GM12878 (cell line): ENCODE data around the gene FKBP9. TPM values are rescaled to one million over a fixed set of nuclear protein-coding genes. Genes with fewer than 3 reads are reported as not detected.

Experiments
- ATAC-seq: fragments of 200-7000 bp; cut with Tn5 transposase; 3 replicates; pipeline ENCODE4 v1.9.1; 2020; ENCODE audit warnings: mild to moderate bottlenecking, moderate library complexity
- BruUV-seq: library from RNA; stranded (reverse); fragments of 400-500 nt; replicated peaks from 2 replicates; lab custom pipeline; 2021; lab: Mats Ljungman, UMichigan
- CTCF ChIA-PET: fragments of 300-600 bp; sonication (Branson Sonifier 250); formaldehyde crosslinking; extraction: SDS; loops from one replicate; lab custom pipeline; 2021; ENCODE audit warnings: inconsistent platforms; lab: Yijun Ruan, JAX
- POLR2A ChIA-PET: fragments of 350-600 bp; formaldehyde crosslinking; extraction: SDS; loops from one replicate; lab custom pipeline; 2021; ENCODE audit warnings: inconsistent platforms; lab: Charles Lee
- RAD21 ChIA-PET: fragments of 300-600 bp; sonication (Branson Sonifier 250); formaldehyde crosslinking; loops from one replicate; lab custom pipeline; 2023; ENCODE audit warnings: antibody characterized with exemption; ENCODE audit not compliant: unreplicated experiment; lab: Charles Lee
- SMC1A ChIA-PET: fragments of 300-600 bp; sonication (Branson Sonifier 250); formaldehyde crosslinking; loops from one replicate; lab custom pipeline; 2023; ENCODE audit not compliant: unreplicated experiment, uncharacterized antibody; lab: Charles Lee
- DNase-seq: peaks from one replicate; pipeline ENCODE4 v3.0.0-alpha.2; 2011; ENCODE audit warnings: low read depth, low spot score
- FAIRE-seq: peaks from 3 replicates; lab custom pipeline; 2011; peaks lifted over from hg19 to GRCh38; lab: Jason Lieb, UNC
- H2AFZ ChIP-seq: 2 replicates; pipeline ENCODE4 v1.6.0; 2011; ENCODE audit warnings: low read depth, low read length, control low read depth; ENCODE audit not compliant: control insufficient read depth
- H3K27ac ChIP-seq: 2 replicates; pipeline ENCODE4 v1.5.1; 2011; ENCODE audit warnings: control low read depth; ENCODE audit not compliant: control insufficient read depth, insufficient read depth
- H3K27me3 ChIP-seq, 2 experiments: replicated peaks in 1 of 2; 2 replicates each; pipeline versions ENCODE4 v1.6.0 to v1.6.1; 2011; ENCODE audit warnings: low read length in 1 of 2; ENCODE audit not compliant: control insufficient read depth in 2 of 2, insufficient read depth in 2 of 2
- H3K36me3 ChIP-seq, 2 experiments: 2 replicates each; pipeline ENCODE4 v1.5.1; 2011; ENCODE audit warnings: low read length in 1 of 2; ENCODE audit not compliant: control insufficient read depth in 2 of 2, insufficient read depth in 2 of 2
- H3K4me1 ChIP-seq: 2 replicates; pipeline ENCODE4 v1.6.1; 2011; ENCODE audit warnings: mild to moderate bottlenecking, low read length, moderate library complexity, mixed read lengths; ENCODE audit not compliant: control insufficient read depth, insufficient read depth
- H3K4me2 ChIP-seq: 2 replicates; pipeline ENCODE4 v1.6.0; 2011; ENCODE audit warnings: control low read depth; ENCODE audit not compliant: control insufficient read depth, insufficient read depth
- H3K4me3 ChIP-seq: fragments of 200-600 bp; sonication (generic); 2 replicates; pipeline ENCODE4 v1.5.1; 2016
- H3K79me2 ChIP-seq: 2 replicates; pipeline ENCODE4 v1.6.0; 2011; ENCODE audit warnings: low read length; ENCODE audit not compliant: control insufficient read depth, insufficient read depth
- H3K9ac ChIP-seq: 2 replicates; pipeline ENCODE4 v1.8.0; 2011; ENCODE audit warnings: low read length, control low read depth, mixed read lengths; ENCODE audit not compliant: control insufficient read depth, insufficient read depth
- H3K9me3 ChIP-seq: replicated peaks from 3 replicates; pipeline ENCODE4 v1.5.1; 2011; ENCODE audit warnings: mild to moderate bottlenecking, low read length; ENCODE audit not compliant: control insufficient read depth, insufficient read depth
- H4K20me1 ChIP-seq: 2 replicates; pipeline ENCODE4 v1.6.0; 2011; ENCODE audit not compliant: control insufficient read depth, insufficient read depth
- CBFB ChIP-seq: IDR thresholded peaks from 2 replicates; pipeline ENCODE4 v1.6.1; 2016; ENCODE audit warnings: antibody characterized with exemption, low read depth
- DPF2 ChIP-seq: fragments of 450-650 bp; IDR thresholded peaks from 2 replicates; pipeline ENCODE4 v1.6.1; 2017; ENCODE audit warnings: mild to moderate bottlenecking
- EGR1 ChIP-seq, 2 experiments: IDR thresholded peaks; 1 replicate in 1 of 2; 2 replicates in 1 of 2; pipeline ENCODE4 v1.6.1; 2011 to 2012; ENCODE audit warnings: low read depth in 2 of 2, low read length in 2 of 2, borderline replicate concordance in 1 of 2, mild to moderate bottlenecking in 1 of 2, moderate library complexity in 1 of 2
- FOXK2 ChIP-seq: fragments of 450-650 bp; IDR thresholded peaks from 2 replicates; pipeline ENCODE4 v1.6.1; 2017; ENCODE audit warnings: mild to moderate bottlenecking, moderate library complexity
- NR2C2 ChIP-seq: IDR thresholded peaks from 2 replicates; pipeline ENCODE4 v1.6.1; 2011; ENCODE audit warnings: borderline replicate concordance, low read depth; ENCODE audit not compliant: control insufficient read depth, insufficient read length
- PAX5 ChIP-seq: IDR thresholded peaks from 2 replicates; pipeline ENCODE4 v1.6.1; 2011; ENCODE audit warnings: low read depth, low read length, borderline replicate concordance
- PML ChIP-seq: IDR thresholded peaks from 2 replicates; pipeline ENCODE4 v1.6.1; 2012; ENCODE audit warnings: low read length, inconsistent platforms
- POLR2AphosphoS2 ChIP-seq: IDR thresholded peaks from 2 replicates; pipeline ENCODE4 v1.6.1; 2011; ENCODE audit warnings: low read depth, mild to moderate bottlenecking, low read length, improper control_type of control experiment, moderate library complexity
- RAD21 ChIP-seq: IDR thresholded peaks from 2 replicates; pipeline ENCODE4 v1.6.1; 2011; ENCODE audit warnings: mild to moderate bottlenecking, low read depth, low read length, moderate library complexity; ENCODE audit not compliant: insufficient read depth
- RB1 ChIP-seq: fragments of 450-650 bp; formaldehyde crosslinking; IDR thresholded peaks from 2 replicates; pipeline ENCODE4 v1.6.1; 2017; ENCODE audit warnings: mild to moderate bottlenecking, borderline replicate concordance
- SMAD5 ChIP-seq: IDR thresholded peaks from 2 replicates; pipeline ENCODE4 v1.6.1; 2016; ENCODE audit warnings: antibody characterized with exemption, low read depth
- SPI1 ChIP-seq: IDR thresholded peaks from 2 replicates; pipeline ENCODE4 v1.6.1; 2011; ENCODE audit warnings: low read depth, mild to moderate bottlenecking, low read length, moderate library complexity, borderline replicate concordance; ENCODE audit not compliant: insufficient read depth
- SREBF2 ChIP-seq: IDR thresholded peaks from 2 replicates; pipeline ENCODE4 v1.6.1; 2012; ENCODE audit warnings: mild to moderate bottlenecking, low read length
- SRF ChIP-seq, 2 experiments: IDR thresholded peaks; 2 replicates each; pipeline ENCODE4 v1.6.1; 2011; ENCODE audit warnings: low read depth in 2 of 2, low read length in 2 of 2, mild to moderate bottlenecking in 1 of 2, moderate library complexity in 1 of 2
- STAT3 ChIP-seq: IDR thresholded peaks from 2 replicates; pipeline ENCODE4 v1.6.1; 2011; ENCODE audit warnings: low read depth, low read length, improper control_type of control experiment
- SUZ12 ChIP-seq: fragments of 200-600 bp; sonication (generic); IDR thresholded peaks from one replicate; pipeline ENCODE4 v1.6.1; 2018; ENCODE audit warnings: antibody characterized with exemption, mild to moderate bottlenecking; ENCODE audit not compliant: unreplicated experiment
- WGBS: methylation state at CpG from one replicate; pipeline ENCODE4 v1.1.6; 2016; ENCODE audit warnings: low lambda C conversion rate; ENCODE audit not compliant: insufficient replicate concordance, insufficient coverage; ENCODE audit errors: missing lambda C conversion rate; 5-methylcytosine and 5-hydroxymethylcytosine counted together
- in situ Hi-C: fragments of 300-500 bp; cut with MboI; formaldehyde crosslinking; loops from 9 replicates; pipeline ENCODE4 v1.14.3; 2018; ENCODE audit warnings: mixed read lengths
- intact Hi-C: fragments of 100-400 bp; cut with micrococcal nuclease; formaldehyde crosslinking; loops from one replicate; pipeline ENCODE4 v1.14.2; 2022; ENCODE audit not compliant: unreplicated experiment
- polyA plus RNA-seq, 11 experiments: library from polyadenylated mRNA; depleted of rRNA in 4 of 11; unstranded in 6 of 11; stranded (reverse) in 5 of 11; fragments of >200 nt; fragmentation: Nextera tagmentation in 4 of 11; fragmentation: Illumina TruSeq in 1 of 11; extraction: Ambion mirVana in 4 of 11; extraction: Trizol in 1 of 11; gene quantifications; 1 replicate in 1 of 11; 2 replicates in 10 of 11; pipeline versions ENCODE4 v1.2.1 to v1.2.3, GENCODE V29; 2011 to 2016; ENCODE audit warnings: inconsistent platforms in 2 of 11, missing spikeins in 2 of 11, low read depth in 1 of 11
- total RNA-seq, 4 experiments: library from RNA; depleted of rRNA in 3 of 4; stranded (reverse); fragments of >200 nt in 3 of 4; fragmentation: Illumina TruSeq in 1 of 4; extraction: Trizol in 1 of 4; gene quantifications; 2 replicates each; pipeline versions ENCODE4 v1.2.1 to v1.2.3, GENCODE V29; 2013 to 2021
- TF ChIP-seq, protein P1 (sequence below): fragments of 150-350 bp; IDR thresholded peaks from 2 replicates; pipeline ENCODE4 v1.6.1; 2016; ENCODE audit warnings: low read depth, low read length
- TF ChIP-seq, protein P2 (sequence below): IDR thresholded peaks from 2 replicates; pipeline ENCODE4 v1.6.1; 2011; ENCODE audit warnings: borderline replicate concordance, low read depth, mild to moderate bottlenecking, moderate library complexity, low read length; ENCODE audit not compliant: insufficient read depth, poor library complexity, severe bottlenecking
- TF ChIP-seq, protein P3 (sequence below): IDR thresholded peaks from 2 replicates; pipeline ENCODE4 v1.6.1; 2012; ENCODE audit warnings: low read depth, low read length, improper control_type of control experiment

Gene FKBP9
- total and polyA plus RNA-seq, 10 of the 15 experiments (the other 5 are each of a cell fraction or from before 2014, with no cell fraction given) = 0.04 to 6.6 (median 2.6) TPM

DNA sequence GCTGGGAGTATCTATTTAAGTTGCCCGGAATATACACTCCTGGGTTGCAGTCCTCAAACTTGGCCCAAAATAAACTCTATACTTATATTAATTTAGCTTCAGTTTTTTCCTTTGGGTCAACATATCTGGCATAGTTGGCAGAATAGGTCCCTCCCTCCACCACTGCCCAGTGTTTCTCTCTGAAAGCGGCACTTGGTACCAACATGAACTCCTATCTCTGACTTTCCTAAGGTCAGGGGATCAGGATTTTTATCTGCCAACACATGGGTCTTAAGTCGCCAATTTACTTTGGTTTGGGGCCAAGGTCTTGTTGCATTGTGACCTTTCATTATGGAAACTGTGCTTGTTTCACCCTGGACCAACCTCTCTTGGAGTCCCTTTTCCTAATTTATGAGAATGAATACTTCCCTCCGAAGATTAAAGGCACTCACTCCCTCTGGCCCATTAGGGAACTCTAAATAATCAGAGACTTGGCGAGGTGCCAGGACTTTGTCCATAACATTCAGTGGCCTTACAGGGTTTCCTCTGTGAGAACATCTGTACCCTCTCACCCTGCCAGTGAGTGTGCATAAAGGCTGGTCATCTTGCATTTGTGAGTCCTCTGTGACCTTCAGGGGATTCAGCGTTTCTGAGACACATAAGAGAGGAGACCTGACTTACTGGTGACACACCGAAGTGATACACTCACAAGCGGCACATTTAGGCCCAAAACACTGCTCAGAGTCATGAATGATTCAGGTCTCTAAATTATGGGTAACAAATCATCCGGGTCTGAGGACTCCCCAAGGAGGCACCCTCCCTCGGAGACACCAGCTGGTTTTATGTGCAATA, 19.7 kb upstream of the FKBP9 start:
- ChIA-PET CTCF (interaction anchor here (1.8 kb wide), 1 partner anchor 91 kb away, joined by 6 read pairs; no protein-coding TSS in a partner anchor), RAD21 (no interaction called here), SMC1A (interaction anchor here (1.0 to 1.5 kb wide), 3 partner anchors 91 to 248 kb away, joined by 3 to 4 read pairs (median 3); no protein-coding TSS in a partner anchor), POLR2A (no interaction called here)
- H3K4me3 ChIP-seq = no peak overlapping the region
- intact Hi-C loops = no loop called here
- no peaks in the 10 kb centered on the region; the same call in 1 of the 2 replicates for H3K79me2 ChIP-seq
- WGBS = 91% methylated on average over 10 of the region's 10 CpGs
- TF ChIP-seq SPI1 = no peak
- no peak for TF ChIP-seq RB1
- TF ChIP-seq EGR1 (IDR thresholded peaks at IDR 0.05; ENCODE audit: borderline replicate concordance in 1 of 2, low read depth in 2 of 2, low read length in 2 of 2) = no peak
- no peak for TF ChIP-seq POLR2AphosphoS2
- no peak for TF ChIP-seq CBFB
- no peak for TF ChIP-seq SREBF2
- TF ChIP-seq SMAD5 = no peak
- TF ChIP-seq STAT3 = no peak
- TF ChIP-seq, protein P1, sequence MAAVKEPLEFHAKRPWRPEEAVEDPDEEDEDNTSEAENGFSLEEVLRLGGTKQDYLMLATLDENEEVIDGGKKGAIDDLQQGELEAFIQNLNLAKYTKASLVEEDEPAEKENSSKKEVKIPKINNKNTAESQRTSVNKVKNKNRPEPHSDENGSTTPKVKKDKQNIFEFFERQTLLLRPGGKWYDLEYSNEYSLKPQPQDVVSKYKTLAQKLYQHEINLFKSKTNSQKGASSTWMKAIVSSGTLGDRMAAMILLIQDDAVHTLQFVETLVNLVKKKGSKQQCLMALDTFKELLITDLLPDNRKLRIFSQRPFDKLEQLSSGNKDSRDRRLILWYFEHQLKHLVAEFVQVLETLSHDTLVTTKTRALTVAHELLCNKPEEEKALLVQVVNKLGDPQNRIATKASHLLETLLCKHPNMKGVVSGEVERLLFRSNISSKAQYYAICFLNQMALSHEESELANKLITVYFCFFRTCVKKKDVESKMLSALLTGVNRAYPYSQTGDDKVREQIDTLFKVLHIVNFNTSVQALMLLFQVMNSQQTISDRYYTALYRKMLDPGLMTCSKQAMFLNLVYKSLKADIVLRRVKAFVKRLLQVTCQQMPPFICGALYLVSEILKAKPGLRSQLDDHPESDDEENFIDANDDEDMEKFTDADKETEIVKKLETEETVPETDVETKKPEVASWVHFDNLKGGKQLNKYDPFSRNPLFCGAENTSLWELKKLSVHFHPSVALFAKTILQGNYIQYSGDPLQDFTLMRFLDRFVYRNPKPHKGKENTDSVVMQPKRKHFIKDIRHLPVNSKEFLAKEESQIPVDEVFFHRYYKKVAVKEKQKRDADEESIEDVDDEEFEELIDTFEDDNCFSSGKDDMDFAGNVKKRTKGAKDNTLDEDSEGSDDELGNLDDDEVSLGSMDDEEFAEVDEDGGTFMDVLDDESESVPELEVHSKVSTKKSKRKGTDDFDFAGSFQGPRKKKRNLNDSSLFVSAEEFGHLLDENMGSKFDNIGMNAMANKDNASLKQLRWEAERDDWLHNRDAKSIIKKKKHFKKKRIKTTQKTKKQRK = no peak
- no peak for TF ChIP-seq RAD21
- TF ChIP-seq, protein P2, sequence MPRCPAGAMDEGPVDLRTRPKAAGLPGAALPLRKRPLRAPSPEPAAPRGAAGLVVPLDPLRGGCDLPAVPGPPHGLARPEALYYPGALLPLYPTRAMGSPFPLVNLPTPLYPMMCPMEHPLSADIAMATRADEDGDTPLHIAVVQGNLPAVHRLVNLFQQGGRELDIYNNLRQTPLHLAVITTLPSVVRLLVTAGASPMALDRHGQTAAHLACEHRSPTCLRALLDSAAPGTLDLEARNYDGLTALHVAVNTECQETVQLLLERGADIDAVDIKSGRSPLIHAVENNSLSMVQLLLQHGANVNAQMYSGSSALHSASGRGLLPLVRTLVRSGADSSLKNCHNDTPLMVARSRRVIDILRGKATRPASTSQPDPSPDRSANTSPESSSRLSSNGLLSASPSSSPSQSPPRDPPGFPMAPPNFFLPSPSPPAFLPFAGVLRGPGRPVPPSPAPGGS = no peak
- no peak for TF ChIP-seq PML
- no peak for TF ChIP-seq FOXK2
- no peak for TF ChIP-seq NR2C2
- TF ChIP-seq SRF (IDR thresholded peaks at IDR 0.05; ENCODE audit: low read depth in 2 of 2, low read length in 2 of 2) = no peak
- TF ChIP-seq PAX5 = no peak
- no peak for TF ChIP-seq SUZ12
- TF ChIP-seq, protein P3, sequence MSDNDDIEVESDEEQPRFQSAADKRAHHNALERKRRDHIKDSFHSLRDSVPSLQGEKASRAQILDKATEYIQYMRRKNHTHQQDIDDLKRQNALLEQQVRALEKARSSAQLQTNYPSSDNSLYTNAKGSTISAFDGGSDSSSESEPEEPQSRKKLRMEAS = no peak
- TF ChIP-seq DPF2 = no peak
- no peak overlapping the region for H3K4me2 ChIP-seq
- FAIRE-seq = no peak
- H3K9ac ChIP-seq = no peak overlapping the region
- in situ Hi-C loops = no loop called here
- BruUV-seq = no TSS peak
- H3K27me3 ChIP-seq = no peaks in the 10 kb centered on the region; a peak in 1 of 4 replicates
- no peak for DNase-seq
- H3K36me3 ChIP-seq = no peaks in the 10 kb centered on the region
- H3K4me1 ChIP-seq = no peaks in the 10 kb centered on the region; the same call in 1 of the 2 replicates
- H3K27ac ChIP-seq = no peak overlapping the region
- no peak overlapping the region for H2AFZ ChIP-seq
- no peaks in the 10 kb centered on the region for H3K9me3 ChIP-seq
- H4K20me1 ChIP-seq = no peaks in the 10 kb centered on the region
- ATAC-seq = no peak
